GM23248 (cell line): Measurements from ENCODE around the gene ANKRD1. TPM values are rescaled to one million over a fixed set of nuclear protein-coding genes. Genes with fewer than 3 reads are reported as not detected.

Experiments used
- DNase-seq: peaks from one replicate; pipeline ENCODE4 v3.0.0-alpha.2; 2015
- H2AFZ ChIP-seq: fragments of 200-600 bp; sonication (generic); 2 replicates; pipeline ENCODE4 v1.6.1; 2016; ENCODE audit warnings: antibody characterized with exemption
- H3F3A ChIP-seq: fragments of 200-600 bp; sonication (generic); 2 replicates; pipeline ENCODE4 v1.6.1; 2016; ENCODE audit warnings: mild to moderate bottlenecking, antibody characterized with exemption, mixed run types; ENCODE audit not compliant: insufficient read depth
- H3K27ac ChIP-seq: fragments of 200-600 bp; sonication (generic); 2 replicates; pipeline ENCODE4 v1.5.1; 2016; ENCODE audit warnings: mild to moderate bottlenecking
- H3K27me3 ChIP-seq: fragments of 200-600 bp; sonication (generic); replicated peaks from 2 replicates; pipeline ENCODE4 v1.6.1; 2016; ENCODE audit warnings: mild to moderate bottlenecking; ENCODE audit not compliant: insufficient read depth
- H3K36me3 ChIP-seq: fragments of 200-600 bp; sonication (generic); 2 replicates; pipeline ENCODE4 v1.6.1; 2016; ENCODE audit warnings: low read depth, mild to moderate bottlenecking
- H3K4me1 ChIP-seq: fragments of 200-600 bp; sonication (generic); 2 replicates; pipeline ENCODE4 v1.6.1; 2016; ENCODE audit warnings: mild to moderate bottlenecking; ENCODE audit not compliant: insufficient read depth
- H3K4me2 ChIP-seq: fragments of 200-600 bp; sonication (generic); one replicate; pipeline ENCODE4 v1.6.1; 2016; ENCODE audit warnings: mild to moderate bottlenecking; ENCODE audit not compliant: unreplicated experiment
- H3K4me3 ChIP-seq: fragments of 200-600 bp; sonication (generic); 2 replicates; pipeline ENCODE4 v1.5.1; 2016; ENCODE audit warnings: mild to moderate bottlenecking
- H3K79me2 ChIP-seq: fragments of 200-600 bp; sonication (generic); 2 replicates; pipeline ENCODE4 v1.6.1; 2016; ENCODE audit warnings: mild to moderate bottlenecking; ENCODE audit not compliant: insufficient read depth
- H3K9ac ChIP-seq: fragments of 200-600 bp; sonication (generic); 2 replicates; pipeline ENCODE4 v1.6.1; 2016; ENCODE audit warnings: mild to moderate bottlenecking
- H3K9me2 ChIP-seq: fragments of 200-600 bp; sonication (generic); 2 replicates; pipeline ENCODE4 v1.6.1; 2016; ENCODE audit warnings: mixed run types, mild to moderate bottlenecking, moderate library complexity; ENCODE audit not compliant: insufficient read depth
- H3K9me3 ChIP-seq: fragments of 200-600 bp; sonication (generic); one replicate; pipeline ENCODE4 v1.6.1; 2017; ENCODE audit warnings: low read depth
- H4K20me1 ChIP-seq: fragments of 200-600 bp; sonication (generic); 2 replicates; pipeline ENCODE4 v1.6.0; 2016; ENCODE audit not compliant: insufficient read depth
- EZH2 ChIP-seq: fragments of 200-600 bp; sonication (generic); IDR thresholded peaks from 2 replicates; pipeline ENCODE4 v1.6.1; 2018; ENCODE audit warnings: antibody characterized with exemption, mild to moderate bottlenecking; ENCODE audit not compliant: insufficient read depth, poor library complexity, severe bottlenecking
- EZH2phosphoT487 ChIP-seq: fragments of 200-600 bp; sonication (generic); IDR thresholded peaks from 2 replicates; pipeline ENCODE4 v1.6.1; 2018; ENCODE audit warnings: antibody characterized with exemption, moderate library complexity, mild to moderate bottlenecking, low read depth; ENCODE audit not compliant: insufficient read depth
- WGBS, 2 experiments: methylation state at CpG; one replicate each; pipeline ENCODE4 v1.1.6; 2015 to 2017; ENCODE audit warnings: low lambda C conversion rate in 2 of 2, low coverage in 1 of 2; ENCODE audit errors: missing lambda C conversion rate in 2 of 2; 5-methylcytosine and 5-hydroxymethylcytosine counted together
- in situ Hi-C: fragments of 300-500 bp; cut with MboI; formaldehyde crosslinking; loops from 2 replicates; pipeline ENCODE4 v1.15.0; 2020
- polyA plus RNA-seq: library from polyadenylated mRNA; unstranded; fragments of >200 nt; fragmentation: Nextera tagmentation; extraction: Ambion mirVana; gene quantifications from 2 replicates; pipeline ENCODE4 v1.2.1, GENCODE V29; 2016
- total RNA-seq: library from RNA; depleted of rRNA; stranded (reverse); fragments of >200 nt; shearing (Covaris generic); gene quantifications from 2 replicates; pipeline ENCODE4 v1.2.3, GENCODE V29; 2014

ANKRD1 gene
- total and polyA plus RNA-seq, 2 experiments from 2014 or later = 3.6 to 10.9 TPM

DNA sequence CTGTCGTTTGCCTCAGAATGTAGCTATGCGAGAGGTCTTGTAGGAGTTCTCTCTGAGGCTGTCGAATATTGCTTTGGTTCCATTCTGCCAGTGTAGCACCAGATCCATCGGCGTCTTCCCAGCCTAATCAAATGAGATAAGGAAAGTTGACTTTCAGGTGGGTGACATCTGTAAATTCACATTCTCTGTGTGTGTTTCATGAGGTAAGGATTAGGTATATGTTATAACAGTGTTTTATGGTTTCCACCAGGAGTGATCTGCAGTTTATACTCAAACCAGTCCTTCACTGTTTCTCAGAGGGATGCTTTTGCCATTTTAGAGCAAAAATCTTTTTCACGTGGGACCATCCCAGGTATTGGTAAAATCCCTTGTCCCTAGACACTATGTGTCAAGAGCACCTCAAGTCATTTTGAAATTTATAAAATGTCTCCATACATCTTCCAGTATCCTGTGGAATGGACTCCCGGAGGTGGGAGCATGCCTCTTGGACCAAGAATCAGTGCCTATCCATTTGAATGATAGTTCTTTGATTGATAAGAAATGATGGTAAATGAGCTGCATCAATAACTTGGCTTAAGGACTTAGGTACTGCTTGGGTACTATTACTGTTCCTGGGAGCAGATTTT lies 7.9 kb downstream of the ANKRD1 start:
- no peak for DNase-seq
- Histone ChIP-seq H3K79me2 (no peaks in the 10 kb centered on the region), H3K27ac (no peak overlapping the region), H4K20me1 (no peaks in the 10 kb centered on the region), H3K9ac (no peak overlapping the region), H3K9me3 (no peaks in the 10 kb centered on the region), H3K4me2 (no peak overlapping the region), H3F3A (no peaks in the 10 kb centered on the region), H2AFZ (no peak overlapping the region), H3K9me2 (no peaks in the 10 kb centered on the region), H3K4me3 (no peak overlapping the region), H3K4me1 (peaks cover 8% of the 10 kb centered on the region), H3K27me3 (no peaks in the 10 kb centered on the region), H3K36me3 (no peaks in the 10 kb centered on the region)
- no peak for TF ChIP-seq EZH2phosphoT487
- no peak for TF ChIP-seq EZH2
- 90 to 92% methylated on average over 7 of the region's 7 CpGs for WGBS, 2 experiments
- in situ Hi-C loops = no loop called here

DNA sequence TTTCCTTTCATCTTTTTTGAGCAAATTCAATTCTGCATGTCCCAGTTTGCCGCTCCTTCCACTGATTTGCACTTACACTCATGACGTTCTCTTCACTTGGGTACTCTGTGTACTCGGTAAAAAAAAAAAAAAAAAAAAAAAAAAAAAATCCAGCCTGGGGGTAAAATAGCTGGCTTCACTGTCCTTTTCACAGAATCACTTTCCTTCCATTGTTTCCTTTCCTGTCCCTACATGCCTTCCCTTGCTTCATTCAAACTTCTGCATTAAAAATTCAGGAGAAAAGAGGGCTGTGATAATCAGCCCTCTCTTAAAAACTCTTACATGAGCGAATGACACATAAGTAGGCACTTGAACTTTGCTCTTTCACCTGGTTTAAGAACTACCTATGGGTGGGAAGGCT lies 8.7 kb downstream of the ANKRD1 start:
- 41 to 61% methylated on average over 3 to 4 of the region's 4 CpGs for WGBS, 2 experiments
- H3K27ac ChIP-seq = no peak overlapping the region
- no peaks in the 10 kb centered on the region for H4K20me1 ChIP-seq
- TF ChIP-seq EZH2 = no peak
- TF ChIP-seq EZH2phosphoT487 = no peak
- no peaks in the 10 kb centered on the region for H3F3A ChIP-seq
- no peaks in the 10 kb centered on the region for H3K79me2 ChIP-seq
- H3K27me3 ChIP-seq = no peaks in the 10 kb centered on the region
- no peak overlapping the region for H3K4me3 ChIP-seq
- H3K9me2 ChIP-seq = no peaks in the 10 kb centered on the region
- no peak overlapping the region for H3K9ac ChIP-seq
- in situ Hi-C loops = no loop called here
- peaks cover 8% of the 10 kb centered on the region for H3K4me1 ChIP-seq
- no peaks in the 10 kb centered on the region for H3K9me3 ChIP-seq
- no peak overlapping the region for H3K4me2 ChIP-seq
- 0 out of 2 replicates have a peak overlapping the region, but pooled peaks have one; percentile 51 for H2AFZ ChIP-seq
- no peak for DNase-seq
- no peaks in the 10 kb centered on the region for H3K36me3 ChIP-seq

DNA sequence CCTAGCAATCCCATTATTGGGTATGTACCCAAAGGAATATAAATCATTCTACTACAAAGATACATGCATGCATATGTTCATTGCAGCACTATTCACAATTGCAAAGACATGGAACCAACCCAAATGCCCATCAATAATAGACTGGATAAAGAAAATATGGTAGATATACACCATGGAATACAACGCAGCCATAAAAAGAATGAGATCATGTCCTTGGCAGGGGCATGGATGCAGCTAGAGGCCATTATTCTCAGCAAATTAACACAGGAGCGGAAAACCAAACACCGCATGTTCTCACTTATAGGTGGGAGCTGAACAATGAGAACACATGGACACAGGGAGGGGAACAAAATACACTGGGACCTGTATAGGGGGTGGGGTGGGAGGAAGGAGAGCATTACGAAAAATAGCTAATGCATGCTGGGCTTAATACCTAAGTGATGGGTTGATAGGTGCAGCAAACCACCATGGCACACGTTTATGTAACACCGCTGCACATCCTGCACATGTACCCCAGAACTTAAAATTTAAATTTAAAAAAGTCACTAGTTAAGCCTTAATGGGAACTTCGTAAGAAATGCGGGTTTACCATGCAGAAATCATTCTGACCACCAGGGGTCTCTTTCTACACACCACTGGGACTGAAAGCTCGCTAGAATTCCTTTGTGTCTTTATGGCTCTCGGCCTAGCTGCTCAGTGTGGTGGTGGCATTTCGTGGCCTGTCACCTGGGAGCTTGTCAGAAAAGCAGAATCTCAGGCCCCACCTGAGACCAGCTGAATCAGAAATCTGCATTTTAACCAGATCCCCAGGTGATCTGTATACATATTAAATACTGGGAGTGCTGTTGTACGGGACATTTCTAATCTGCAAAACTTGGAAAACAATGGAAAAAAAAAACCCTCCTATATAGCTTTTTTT lies 9.5 kb downstream of the ANKRD1 start:
- in situ Hi-C loops = no loop called here
- Histone ChIP-seq H3K27ac (no peak overlapping the region), H3F3A (no peaks in the 10 kb centered on the region), H2AFZ (peak overlapping the region; percentile 51; the same call in 1 of the 2 replicates), H3K4me1 (peaks cover 8% of the 10 kb centered on the region), H3K36me3 (no peaks in the 10 kb centered on the region), H3K4me3 (no peak overlapping the region), H3K79me2 (no peaks in the 10 kb centered on the region), H3K27me3 (no peaks in the 10 kb centered on the region), H3K9ac (no peak overlapping the region), H3K9me3 (no peaks in the 10 kb centered on the region), H3K9me2 (no peaks in the 10 kb centered on the region), H3K4me2 (no peak overlapping the region), H4K20me1 (no peaks in the 10 kb centered on the region)
- TF ChIP-seq EZH2 (no peak), EZH2phosphoT487 (no peak)
- WGBS, 2 experiments = 34 to 36% methylated on average over 12 of the region's 12 CpGs
- peak; percentile 84 for DNase-seq

DNA sequence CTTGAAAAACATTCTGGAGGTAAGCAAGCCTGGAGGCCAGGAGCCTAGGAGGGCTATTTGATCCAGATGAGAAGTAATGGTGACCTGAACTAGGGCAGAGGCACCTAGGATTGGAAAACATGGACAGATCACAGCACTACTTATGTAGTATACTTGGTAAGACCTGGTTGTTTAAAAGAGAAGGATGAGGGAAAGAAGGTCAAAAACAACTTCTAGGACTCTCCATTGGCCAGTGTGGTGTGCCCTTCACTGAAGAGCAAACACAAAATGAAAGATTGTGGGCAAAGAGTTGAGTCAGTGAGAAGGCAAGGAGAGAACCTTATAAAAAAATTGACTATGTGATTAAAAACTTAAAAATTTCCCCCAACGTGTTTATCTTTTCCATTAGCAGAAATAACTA lies 14.3 kb downstream of the ANKRD1 start:
- DNase-seq = no peak
- Histone ChIP-seq H3K9ac (no peak overlapping the region), H4K20me1 (no peaks in the 10 kb centered on the region), H2AFZ (no peak overlapping the region), H3F3A (no peaks in the 10 kb centered on the region), H3K27ac (no peak overlapping the region), H3K36me3 (no peaks in the 10 kb centered on the region), H3K9me3 (no peaks in the 10 kb centered on the region), H3K4me2 (no peak overlapping the region), H3K79me2 (no peaks in the 10 kb centered on the region), H3K9me2 (no peaks in the 10 kb centered on the region), H3K4me3 (no peak overlapping the region), H3K4me1 (peaks cover under 1% of the 10 kb centered on the region; the same call in 1 of the 2 replicates), H3K27me3 (no peaks in the 10 kb centered on the region)
- no peak for TF ChIP-seq EZH2
- TF ChIP-seq EZH2phosphoT487 = no peak
- WGBS, 2 experiments = 46 to 50% methylated on average over 1 of the region's 1 CpG
- in situ Hi-C loops = loop anchor here (10.0 kb wide), 1 partner anchor 338 kb away; no protein-coding TSS in a partner anchor
